ENCODE data around the gene PSMD12.
A peak's percentile ranks its signal among the peaks of the same experiment; 100 is the strongest.
"Not testable (repeated sequence)": the region's sequence is repeated elsewhere in the genome, so short reads cannot be mapped to it uniquely, and the experiment has no call there.

PSMD12 gene

GRCh38 chr17:67362173-67362572 lies 4.2 kb downstream of the PSMD12 start:
- no peak for DNase-seq (ENCODE audit: low spot score in 2 of 2)
- H3K9me3 ChIP-seq = no peaks in the 10 kb centered on the region
- no peak overlapping the region for H3K4me3 ChIP-seq
- no peaks in the 10 kb centered on the region for H3K27me3 ChIP-seq (ENCODE audit: low read depth)
- in situ Hi-C loops (cut with MboI; ENCODE audit: low sequenced_read_pairs) = no loop called here
- H3K4me1 ChIP-seq = peaks cover 15% of the 10 kb centered on the region
- H3K36me3 ChIP-seq (replicated peaks) = peaks cover 38% of the 10 kb centered on the region

DNA sequence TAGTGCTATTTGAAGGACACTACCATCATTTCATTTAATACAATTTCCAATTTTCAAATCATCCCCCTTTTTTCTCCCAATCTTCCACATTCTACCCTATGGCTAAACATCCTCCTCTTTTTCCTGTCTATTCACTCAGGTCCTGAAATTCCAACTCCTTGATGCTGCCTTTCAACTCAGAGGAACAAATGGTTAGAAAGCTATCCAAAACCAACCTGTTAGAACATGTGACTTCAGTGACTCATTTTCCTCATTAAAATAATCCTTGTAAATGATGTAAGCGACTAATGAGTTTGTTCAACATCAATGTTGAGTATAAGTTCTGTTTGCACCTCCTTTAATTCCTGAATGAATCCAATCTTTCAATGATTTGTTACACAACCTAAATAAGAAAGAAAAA lies 5.5 kb downstream of the PSMD12 start:
- Histone ChIP-seq H3K9me3 (no peaks in the 10 kb centered on the region), H3K27me3 (ENCODE audit: low read depth) (no peaks in the 10 kb centered on the region), H3K4me1 (peaks cover 10% of the 10 kb centered on the region), H3K36me3 (replicated peaks) (peaks cover 43% of the 10 kb centered on the region), H3K4me3 (no peak overlapping the region)
- in situ Hi-C loops (cut with MboI; ENCODE audit: low sequenced_read_pairs) = no loop called here
- DNase-seq (ENCODE audit: low spot score in 2 of 2) = no peak

DNA sequence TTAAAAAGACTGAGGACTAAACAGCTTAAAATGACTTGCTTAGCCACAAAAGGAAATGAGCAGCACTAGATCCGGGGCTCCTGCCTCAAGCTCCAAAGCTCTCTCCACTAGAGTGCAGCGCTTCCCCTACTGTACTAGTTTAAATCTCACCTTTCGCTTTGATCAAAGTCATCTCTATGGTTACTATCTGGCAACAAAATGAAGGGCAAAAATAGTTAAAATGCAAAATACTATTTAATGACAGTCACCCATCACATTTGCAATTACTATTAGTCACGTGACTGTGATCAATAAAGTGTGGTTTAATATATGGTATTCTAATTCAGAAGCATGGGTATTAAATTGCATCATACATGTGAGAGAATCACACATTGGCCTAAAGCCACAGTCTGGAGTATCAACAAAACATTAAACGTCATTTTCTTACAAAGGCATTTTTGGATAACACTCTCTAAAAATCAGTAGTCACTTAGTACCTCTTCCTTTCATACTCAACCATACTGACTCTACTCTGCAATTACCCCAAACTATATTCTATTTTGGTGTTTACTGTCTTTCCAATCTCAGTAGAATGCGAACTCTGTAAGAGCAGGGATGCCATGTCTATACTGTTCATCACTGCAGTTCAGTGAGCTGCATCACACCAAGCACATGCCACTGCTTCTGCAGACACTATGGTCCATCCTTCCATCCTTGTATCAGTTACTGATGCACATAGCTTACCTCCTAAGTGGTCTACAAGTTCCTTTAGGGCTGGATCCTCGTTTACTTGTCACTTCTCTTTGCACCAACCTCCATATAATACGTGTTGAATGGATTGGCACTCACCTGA lies 6.2 kb downstream of the PSMD12 start:
- in situ Hi-C loops (cut with MboI; ENCODE audit: low sequenced_read_pairs) = no loop called here

DNA sequence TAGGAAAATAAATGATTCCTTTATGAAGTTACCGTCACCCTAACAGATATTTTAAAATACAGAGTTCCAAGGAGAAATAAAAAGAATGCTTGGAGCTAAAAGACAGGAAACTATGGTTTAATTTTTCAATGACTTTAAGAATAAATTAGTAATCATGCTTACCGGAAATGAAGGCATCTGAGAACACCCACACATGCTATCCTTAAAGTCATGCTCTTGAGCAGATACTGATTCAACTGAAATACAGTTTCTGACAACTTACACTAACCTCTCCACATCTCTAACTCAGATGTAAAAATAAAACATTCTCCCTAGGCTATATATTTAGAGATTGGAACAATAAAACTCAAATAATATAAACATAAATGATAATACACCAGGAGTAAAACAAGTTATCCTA lies 7.8 kb downstream of the PSMD12 start:
- H3K36me3 ChIP-seq (replicated peaks) = peaks cover 61% of the 10 kb centered on the region
- H3K4me1 ChIP-seq = peaks cover 11% of the 10 kb centered on the region
- H3K4me3 ChIP-seq = no peak overlapping the region
- DNase-seq (ENCODE audit: low spot score in 2 of 2) = no peak
- H3K27me3 ChIP-seq (ENCODE audit: low read depth) = no peaks in the 10 kb centered on the region
- H3K9me3 ChIP-seq = no peaks in the 10 kb centered on the region
- in situ Hi-C loops (cut with MboI; ENCODE audit: low sequenced_read_pairs) = no loop called here

More for the DNA sequence above, 6.2 kb downstream of the PSMD12 start:
- no peaks in the 10 kb centered on the region for H3K27me3 ChIP-seq (ENCODE audit: low read depth)
- DNase-seq (ENCODE audit: low spot score in 2 of 2) = peak in 1 of 2 experiments; percentile 40
- peaks cover 48% of the 10 kb centered on the region for H3K36me3 ChIP-seq (replicated peaks)
- H3K9me3 ChIP-seq = no peaks in the 10 kb centered on the region
- H3K4me3 ChIP-seq = no peak overlapping the region
- H3K4me1 ChIP-seq = peaks cover 10% of the 10 kb centered on the region

GRCh38 chr17:67353929-67354574 lies 12.3 kb downstream of the PSMD12 start:
- no peak overlapping the region for H3K4me3 ChIP-seq
- peaks cover 8% of the 10 kb centered on the region; the same call in 1 of the 2 replicates for H3K4me1 ChIP-seq
- H3K36me3 ChIP-seq (replicated peaks) = peaks cover 85% of the 10 kb centered on the region
- no peaks in the 10 kb centered on the region for H3K9me3 ChIP-seq
- DNase-seq (ENCODE audit: low spot score in 2 of 2) = peak; percentile 10 to 31
- in situ Hi-C loops (cut with MboI; ENCODE audit: low sequenced_read_pairs) = no loop called here
- no peaks in the 10 kb centered on the region for H3K27me3 ChIP-seq (ENCODE audit: low read depth)

DNA sequence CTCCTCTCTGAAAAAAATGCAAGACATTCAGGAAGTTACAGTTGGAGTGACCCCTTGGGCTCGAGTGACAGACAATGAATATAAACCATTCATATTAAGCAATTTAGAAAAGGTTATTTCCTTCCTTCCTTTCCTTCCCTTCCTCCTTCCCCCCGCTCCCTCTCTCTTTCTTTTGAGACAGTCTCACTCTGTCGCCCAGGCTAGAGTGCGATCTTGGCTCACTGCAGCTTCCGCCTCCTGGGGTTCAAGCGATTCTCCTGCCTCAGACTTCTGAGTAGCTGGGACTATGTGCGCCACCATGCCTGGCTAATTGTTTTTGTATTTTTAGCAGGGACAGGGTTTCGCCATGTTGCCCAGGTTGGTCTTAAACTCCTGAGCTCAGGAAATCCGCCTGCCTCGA lies 13.2 kb downstream of the PSMD12 start:
- in situ Hi-C loops (cut with MboI; ENCODE audit: low sequenced_read_pairs) = no loop called here
- H3K36me3 ChIP-seq (replicated peaks) = peaks cover 88% of the 10 kb centered on the region
- H3K4me3 ChIP-seq = no peak overlapping the region
- no peaks in the 10 kb centered on the region for H3K9me3 ChIP-seq
- no peaks in the 10 kb centered on the region for H3K27me3 ChIP-seq (ENCODE audit: low read depth)
- DNase-seq (ENCODE audit: low spot score in 2 of 2) = no peak
- H3K4me1 ChIP-seq = peaks cover 8% of the 10 kb centered on the region; the same call in 1 of the 2 replicates

DNA sequence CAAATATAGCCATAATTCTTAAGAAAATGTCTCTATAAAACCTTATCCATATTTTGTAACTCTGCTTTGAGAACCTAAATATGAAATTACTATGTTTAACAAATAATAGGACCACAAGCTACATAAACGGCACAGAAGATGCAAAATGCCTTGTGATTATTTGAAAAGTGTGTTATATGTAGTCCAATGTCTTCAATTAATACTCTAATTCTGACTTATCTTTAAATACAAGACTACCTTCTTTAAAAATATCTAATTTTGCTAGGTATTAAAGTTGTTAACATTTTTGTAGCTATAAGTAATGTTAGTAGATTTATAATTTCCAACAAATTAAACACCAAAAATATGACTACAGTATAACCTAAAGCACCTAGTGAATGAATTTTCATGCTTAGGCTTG lies 17.0 kb downstream of the PSMD12 start:
- Histone ChIP-seq H3K36me3 (replicated peaks) (peaks cover 93% of the 10 kb centered on the region), H3K4me1 (peaks cover 7% of the 10 kb centered on the region; the same call in 1 of the 2 replicates), H3K27me3 (ENCODE audit: low read depth) (no peaks in the 10 kb centered on the region), H3K9me3 (no peaks in the 10 kb centered on the region), H3K4me3 (no peak overlapping the region)
- in situ Hi-C loops (cut with MboI; ENCODE audit: low sequenced_read_pairs) = no loop called here
- no peak for DNase-seq (ENCODE audit: low spot score in 2 of 2)

DNA sequence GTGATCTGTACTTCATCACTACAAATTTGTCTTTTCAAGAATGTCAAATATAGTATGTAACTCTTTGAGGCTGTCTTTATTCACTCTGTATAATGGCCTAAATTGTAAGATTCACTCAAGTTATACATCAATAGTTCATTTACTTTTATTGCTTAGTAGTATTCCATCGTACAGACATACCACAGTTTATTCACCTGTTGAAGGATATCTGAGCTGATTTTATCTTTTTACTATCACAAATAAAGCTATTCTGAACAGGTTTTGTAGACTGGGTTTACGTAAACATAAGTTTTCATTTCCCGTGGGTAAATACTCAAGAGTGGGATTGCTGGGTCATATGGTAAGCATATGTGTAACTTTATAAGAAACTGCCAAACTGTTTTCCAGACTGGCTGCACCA lies 18.6 kb downstream of the PSMD12 start:
- Histone ChIP-seq H3K4me3 (no peak overlapping the region), H3K27me3 (ENCODE audit: low read depth) (no peaks in the 10 kb centered on the region), H3K4me1 (no peaks in the 10 kb centered on the region), H3K9me3 (no peaks in the 10 kb centered on the region), H3K36me3 (replicated peaks) (peaks cover 93% of the 10 kb centered on the region)
- DNase-seq (ENCODE audit: low spot score in 2 of 2) = no peak
- in situ Hi-C loops (cut with MboI; ENCODE audit: low sequenced_read_pairs) = no loop called here

DNA sequence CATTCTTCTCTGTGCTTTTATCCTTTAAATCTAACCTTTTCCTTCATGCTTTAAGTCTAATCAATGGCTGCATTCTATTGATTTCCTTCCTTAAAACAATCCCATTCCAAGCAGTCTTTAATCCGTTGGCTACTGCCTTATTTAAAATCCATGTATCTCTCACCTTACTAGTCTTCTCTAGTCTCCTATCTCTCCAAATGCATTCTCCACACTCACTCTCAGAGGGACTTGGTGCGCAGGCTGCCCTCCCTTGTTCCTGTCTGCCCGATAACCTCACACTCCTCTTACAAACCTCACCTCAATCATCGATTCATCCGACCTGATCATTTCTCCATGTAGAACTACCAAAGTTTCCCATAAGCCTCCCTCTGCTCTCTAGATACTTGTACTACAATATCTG lies 23.1 kb downstream of the PSMD12 start:
- H3K27me3 ChIP-seq (ENCODE audit: low read depth) = no peaks in the 10 kb centered on the region
- no peak overlapping the region for H3K4me3 ChIP-seq
- H3K9me3 ChIP-seq = no peaks in the 10 kb centered on the region
- in situ Hi-C loops (cut with MboI; ENCODE audit: low sequenced_read_pairs) = no loop called here
- peaks cover 70% of the 10 kb centered on the region for H3K36me3 ChIP-seq (replicated peaks)
- H3K4me1 ChIP-seq = no peaks in the 10 kb centered on the region
- DNase-seq (ENCODE audit: low spot score in 2 of 2) = no peak

- H3K9me3 ChIP-seq; H3K27me3 ChIP-seq (ENCODE audit: low read depth); H3K4me3 ChIP-seq; H3K4me1 ChIP-seq; in situ Hi-C loops (cut with MboI; ENCODE audit: low sequenced_read_pairs); DNase-seq (ENCODE audit: low spot score in 2 of 2): not testable (repeated sequence)
- peaks cover 24% of the 10 kb centered on the region for H3K36me3 ChIP-seq (replicated peaks)
Observed at GRCh38 chr17:67338353-67338752, 28.0 kb downstream of the PSMD12 start.

GRCh38 chr17:67336859-67337258 lies 29.5 kb downstream of the PSMD12 start:
- in situ Hi-C loops (cut with MboI; ENCODE audit: low sequenced_read_pairs) = no loop called here
- no peak for DNase-seq (ENCODE audit: low spot score in 2 of 2)
- peaks cover 15% of the 10 kb centered on the region for H3K36me3 ChIP-seq (replicated peaks)
- H3K9me3 ChIP-seq = no peaks in the 10 kb centered on the region
- no peak overlapping the region for H3K4me3 ChIP-seq
- no peaks in the 10 kb centered on the region for H3K27me3 ChIP-seq (ENCODE audit: low read depth)
- H3K4me1 ChIP-seq = no peaks in the 10 kb centered on the region

GRCh38 chr17:67335245-67335835 lies 31.0 kb downstream of the PSMD12 start:
- peaks cover 3% of the 10 kb centered on the region for H3K36me3 ChIP-seq (replicated peaks)
- no peak for DNase-seq (ENCODE audit: low spot score in 2 of 2)
- H3K27me3 ChIP-seq (ENCODE audit: low read depth) = no peaks in the 10 kb centered on the region
- in situ Hi-C loops (cut with MboI; ENCODE audit: low sequenced_read_pairs) = no loop called here
- no peaks in the 10 kb centered on the region for H3K9me3 ChIP-seq
- H3K4me3 ChIP-seq = no peak overlapping the region
- H3K4me1 ChIP-seq = no peaks in the 10 kb centered on the region

DNA sequence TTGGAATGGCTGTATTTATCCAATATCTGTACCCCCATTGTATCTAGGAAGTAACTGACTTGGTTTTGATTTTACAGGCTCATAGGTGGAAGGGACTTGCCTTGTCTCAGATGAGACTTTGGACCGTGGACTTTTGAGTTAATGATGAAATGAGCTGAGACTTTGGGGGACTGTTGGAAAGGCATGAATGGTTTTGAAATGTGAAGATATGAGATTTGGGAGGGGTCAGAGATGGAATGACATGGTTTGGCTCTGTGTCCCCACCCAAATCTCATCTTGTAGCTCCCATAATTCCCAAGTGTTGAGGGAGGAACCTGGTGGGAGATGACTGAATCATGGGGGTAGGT lies 34.2 kb downstream of the PSMD12 start:
- H3K4me1 ChIP-seq; H3K36me3 ChIP-seq (replicated peaks); in situ Hi-C loops (cut with MboI; ENCODE audit: low sequenced_read_pairs); H3K27me3 ChIP-seq (ENCODE audit: low read depth); H3K9me3 ChIP-seq; DNase-seq (ENCODE audit: low spot score in 2 of 2); H3K4me3 ChIP-seq: not testable (repeated sequence)

Data from HAP-1 (cell line).